ENCODE data around the gene FBLL1.

- TF ChIP-seq CTCF (IDR thresholded peaks at IDR 0.05), result no peak
- TF ChIP-seq POLR2A (IDR thresholded peaks at IDR 0.05), result no peak
- no peak for TF ChIP-seq EP300 (IDR thresholded peaks at IDR 0.05)
Measured at GRCh38 chr5:168580227-168580508, 51.1 kb downstream of the FBLL1 start.

Measured in ovary (tissue), 3 donors.